GM20431 (cell line): ENCODE measurements around the gene CD36.
"Not testable (repeated sequence)": the region's sequence is repeated elsewhere in the genome, so short reads cannot be mapped to it uniquely, and the experiment has no call there.

Source experiments
- in situ Hi-C: fragments of 300-500 bp; cut with MseI, MboI; formaldehyde crosslinking; loops from one replicate; pipeline ENCODE4 v1.15.0; 2020; ENCODE audit warnings: low sequenced_read_pairs; ENCODE audit not compliant: unreplicated experiment

Gene CD36

GRCh38 chr7:80648031-80648600, 9.7 kb downstream of the CD36 start:
- in situ Hi-C loops, result no loop called here

- in situ Hi-C loops, result no loop called here
Measured at GRCh38 chr7:80649011-80649410, 10.6 kb downstream of the CD36 start.

- in situ Hi-C loops, result no loop called here
Measured at GRCh38 chr7:80650030-80650429, 11.6 kb downstream of the CD36 start.

GRCh38 chr7:80651471-80651870, 13.0 kb downstream of the CD36 start:
- in situ Hi-C loops, result no loop called here

GRCh38 chr7:80653244-80653643, 14.8 kb downstream of the CD36 start:
- in situ Hi-C loops, result no loop called here

GRCh38 chr7:80654887-80655340, 16.5 kb downstream of the CD36 start:
- in situ Hi-C loops, result no loop called here

- in situ Hi-C loops, result no loop called here
Measured at GRCh38 chr7:80656029-80656428, 17.6 kb downstream of the CD36 start.

- in situ Hi-C loops, result no loop called here
Measured at GRCh38 chr7:80659120-80660055, 20.9 kb downstream of the CD36 start.

- in situ Hi-C loops, result no loop called here
Measured at GRCh38 chr7:80660939-80661338, 22.5 kb downstream of the CD36 start.

- in situ Hi-C loops, result no loop called here
Measured at GRCh38 chr7:80661729-80662128, 23.3 kb downstream of the CD36 start.

GRCh38 chr7:80662252-80662651, 23.8 kb downstream of the CD36 start:
- in situ Hi-C loops, result no loop called here

GRCh38 chr7:80665526-80665925, 27.1 kb downstream of the CD36 start:
- in situ Hi-C loops, result no loop called here

GRCh38 chr7:80666376-80666775, 27.9 kb downstream of the CD36 start:
- in situ Hi-C loops, result no loop called here

- in situ Hi-C loops, result not testable (repeated sequence)
Measured at GRCh38 chr7:80669367-80669766, 30.9 kb downstream of the CD36 start.

GRCh38 chr7:80671744-80672143, 33.3 kb downstream of the CD36 start:
- in situ Hi-C loops, result no loop called here

GRCh38 chr7:80675090-80675489, 36.6 kb downstream of the CD36 start:
- in situ Hi-C loops, result loop anchor here (25.0 kb wide), 1 partner anchor 787 kb away; no protein-coding TSS in a partner anchor

GRCh38 chr7:80676404-80676803, 38.0 kb downstream of the CD36 start:
- in situ Hi-C loops, result loop anchor here (25.0 kb wide), 1 partner anchor 786 kb away; no protein-coding TSS in a partner anchor

- in situ Hi-C loops, result loop anchor here (25.0 kb wide), 1 partner anchor 785 kb away; no protein-coding TSS in a partner anchor
Measured at GRCh38 chr7:80677629-80678028, 39.2 kb downstream of the CD36 start.

- in situ Hi-C loops, result loop anchor here (25.0 kb wide), 1 partner anchor 784 kb away; no protein-coding TSS in a partner anchor
Measured at GRCh38 chr7:80678707-80679106, 40.3 kb downstream of the CD36 start.

GRCh38 chr7:80679921-80680907, 41.8 kb downstream of the CD36 start:
- in situ Hi-C loops, result loop anchor here (25.0 kb wide), 1 partner anchor 782 kb away; no protein-coding TSS in a partner anchor
